LNCAP (cell line): ENCODE results near the gene PGAP1.

Experiments
- TF ChIP-seq, protein P1 (sequence below): fragments of 450-650 bp; IDR thresholded peaks from 2 replicates; pipeline ENCODE4 v1.5.1; 2017; ENCODE audit warnings: mild to moderate bottlenecking

The PGAP1 gene

DNA sequence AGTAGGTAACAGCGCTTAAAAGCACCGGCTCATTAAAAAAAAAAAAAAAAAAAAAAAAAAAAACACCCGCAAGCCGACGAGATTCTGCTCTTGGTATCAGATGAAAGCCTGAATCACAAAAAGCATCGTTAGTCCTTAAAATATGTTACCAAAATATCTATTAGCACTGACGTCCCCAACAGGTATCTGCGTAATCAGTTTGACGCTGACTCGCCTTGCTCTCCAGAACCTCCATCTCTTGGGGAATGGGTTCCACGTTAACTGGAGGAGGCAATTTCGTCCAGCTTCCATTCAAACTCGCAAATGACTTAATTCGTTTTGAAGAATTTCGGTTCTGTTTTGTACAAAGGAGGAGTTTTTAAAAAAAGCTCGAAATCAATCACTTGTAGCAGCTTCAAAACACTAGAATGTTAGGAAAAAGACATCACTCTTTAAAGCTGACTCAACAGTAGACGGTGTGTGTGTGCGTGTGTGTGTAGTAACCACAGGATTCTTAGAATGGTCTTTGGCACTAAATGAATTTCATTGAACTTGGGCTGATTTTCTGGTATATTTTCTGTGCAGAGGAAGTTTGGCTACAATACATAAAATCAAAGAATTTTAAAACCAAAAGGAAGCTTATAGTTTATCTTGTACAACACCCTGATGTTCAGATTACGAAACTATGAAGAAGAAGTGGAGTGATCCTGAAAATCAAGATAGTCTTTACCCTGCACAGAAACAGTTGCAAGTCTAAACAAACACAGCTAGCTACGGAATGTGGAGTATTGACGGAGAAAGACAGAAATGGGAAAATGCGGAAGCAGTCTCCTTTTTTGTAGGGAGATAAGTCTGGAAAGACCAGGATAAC lies 1.1 kb upstream of the PGAP1 start:
- TF ChIP-seq, protein P1, sequence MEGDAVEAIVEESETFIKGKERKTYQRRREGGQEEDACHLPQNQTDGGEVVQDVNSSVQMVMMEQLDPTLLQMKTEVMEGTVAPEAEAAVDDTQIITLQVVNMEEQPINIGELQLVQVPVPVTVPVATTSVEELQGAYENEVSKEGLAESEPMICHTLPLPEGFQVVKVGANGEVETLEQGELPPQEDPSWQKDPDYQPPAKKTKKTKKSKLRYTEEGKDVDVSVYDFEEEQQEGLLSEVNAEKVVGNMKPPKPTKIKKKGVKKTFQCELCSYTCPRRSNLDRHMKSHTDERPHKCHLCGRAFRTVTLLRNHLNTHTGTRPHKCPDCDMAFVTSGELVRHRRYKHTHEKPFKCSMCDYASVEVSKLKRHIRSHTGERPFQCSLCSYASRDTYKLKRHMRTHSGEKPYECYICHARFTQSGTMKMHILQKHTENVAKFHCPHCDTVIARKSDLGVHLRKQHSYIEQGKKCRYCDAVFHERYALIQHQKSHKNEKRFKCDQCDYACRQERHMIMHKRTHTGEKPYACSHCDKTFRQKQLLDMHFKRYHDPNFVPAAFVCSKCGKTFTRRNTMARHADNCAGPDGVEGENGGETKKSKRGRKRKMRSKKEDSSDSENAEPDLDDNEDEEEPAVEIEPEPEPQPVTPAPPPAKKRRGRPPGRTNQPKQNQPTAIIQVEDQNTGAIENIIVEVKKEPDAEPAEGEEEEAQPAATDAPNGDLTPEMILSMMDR: no peak

DNA sequence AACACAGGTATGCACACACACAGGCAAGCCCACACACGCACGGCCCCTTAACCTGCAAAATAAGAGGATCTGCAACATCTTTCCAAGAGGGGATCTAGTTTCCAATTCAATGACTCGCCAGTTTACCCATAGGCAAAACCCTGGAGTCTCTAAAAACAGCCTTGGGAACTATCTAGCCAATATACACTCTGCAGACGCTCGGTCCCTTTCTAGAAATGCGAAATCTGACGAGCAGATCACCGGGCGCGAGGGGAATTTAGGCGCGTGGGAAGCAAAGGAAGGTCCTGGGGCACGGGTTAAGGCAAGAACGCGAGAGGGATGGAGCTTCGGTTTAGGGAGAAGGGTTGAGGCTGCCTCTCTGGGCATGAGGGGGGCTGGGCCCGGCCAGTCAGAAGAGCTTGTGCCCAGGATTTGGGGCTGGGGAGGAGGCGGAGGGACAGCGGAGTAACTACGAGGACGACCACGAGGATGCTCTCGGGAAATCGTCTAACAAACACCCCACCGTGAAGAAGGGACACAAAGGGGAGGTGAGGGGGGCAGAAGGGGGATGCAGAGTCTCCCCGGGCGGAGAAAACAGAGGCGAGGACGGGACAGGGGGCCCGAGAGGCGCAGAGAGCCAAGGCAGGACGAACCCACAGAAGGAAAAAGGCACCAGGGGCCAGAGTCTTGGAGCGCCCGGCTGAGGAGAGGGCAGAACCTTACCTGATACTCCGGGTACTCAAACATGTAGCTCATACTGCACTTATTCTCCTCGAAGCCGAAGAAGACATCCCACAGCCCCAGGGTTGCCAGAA lies 542 bp downstream of the PGAP1 start:
- TF ChIP-seq, protein P1: no peak

DNA sequence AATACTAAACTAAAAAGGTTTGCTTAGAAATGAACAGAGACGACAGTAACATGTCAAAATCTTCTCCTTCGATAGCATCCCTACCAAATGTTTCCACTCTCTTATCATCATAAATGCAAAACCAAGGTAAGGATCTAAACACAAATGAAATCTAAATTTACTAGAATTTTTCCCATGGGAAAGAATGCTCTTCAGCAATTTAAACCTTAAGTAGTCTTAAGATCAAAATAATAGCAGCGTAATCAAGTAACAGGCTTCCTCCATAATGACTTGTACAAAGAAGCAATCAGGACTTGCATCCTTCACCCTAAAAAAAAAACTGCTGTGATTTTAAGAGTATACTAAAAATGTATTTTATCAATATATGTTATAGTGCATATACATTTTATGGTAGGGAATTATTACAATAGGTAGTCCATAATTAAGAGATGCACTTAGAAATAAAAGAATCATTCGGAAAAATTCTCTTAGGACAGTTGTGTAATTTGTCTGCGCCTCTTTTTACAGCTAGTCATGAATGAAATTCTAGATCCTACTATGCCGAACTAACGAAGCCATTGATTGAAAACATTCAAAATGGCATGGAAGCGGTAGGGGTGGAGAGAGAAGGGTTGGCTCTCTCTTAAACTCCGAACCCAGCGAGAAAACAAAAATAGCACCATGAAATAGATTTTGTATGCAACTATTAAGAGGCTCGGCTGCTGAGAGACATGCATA lies 1.3 kb downstream of the PGAP1 start:
- TF ChIP-seq, protein P1: no peak

DNA sequence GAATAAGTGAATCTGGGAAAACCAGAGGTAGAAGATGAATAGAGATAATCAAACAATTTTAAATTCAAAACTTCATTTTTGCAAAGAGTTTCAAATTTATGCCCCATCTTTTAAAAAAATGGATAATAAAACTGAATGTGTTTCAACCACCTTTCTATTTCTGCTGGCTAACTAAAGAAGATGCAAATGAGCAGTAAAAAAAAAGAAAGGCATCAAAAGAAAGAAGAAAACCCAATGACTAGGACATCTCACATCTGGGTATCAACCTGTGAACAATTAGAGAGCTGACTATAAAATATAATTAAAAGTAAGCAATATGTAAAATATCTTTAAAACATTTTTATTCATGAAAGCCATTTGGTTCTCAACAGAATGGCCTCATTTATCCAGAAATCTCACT lies 2.5 kb downstream of the PGAP1 start:
- TF ChIP-seq, protein P1: no peak

DNA sequence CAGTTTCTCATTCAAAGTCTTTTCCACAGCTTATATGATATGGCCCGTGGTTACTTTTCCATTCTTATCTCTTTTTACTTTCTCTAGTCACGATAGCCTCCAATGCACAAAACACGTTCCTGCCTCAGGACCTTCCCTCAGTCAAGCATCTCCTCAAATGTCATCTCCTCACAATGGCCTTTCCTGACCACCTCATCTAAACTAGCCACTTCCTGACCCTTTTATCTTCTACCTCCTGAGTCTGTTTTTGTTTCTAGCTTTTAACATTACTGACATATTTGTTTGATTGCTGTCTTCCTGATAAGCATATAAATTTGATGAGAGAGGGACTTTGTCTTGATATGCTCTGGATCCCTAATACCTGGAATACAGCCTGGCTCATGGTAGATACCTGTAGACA lies 7.6 kb downstream of the PGAP1 start:
- TF ChIP-seq, protein P1: no peak

DNA sequence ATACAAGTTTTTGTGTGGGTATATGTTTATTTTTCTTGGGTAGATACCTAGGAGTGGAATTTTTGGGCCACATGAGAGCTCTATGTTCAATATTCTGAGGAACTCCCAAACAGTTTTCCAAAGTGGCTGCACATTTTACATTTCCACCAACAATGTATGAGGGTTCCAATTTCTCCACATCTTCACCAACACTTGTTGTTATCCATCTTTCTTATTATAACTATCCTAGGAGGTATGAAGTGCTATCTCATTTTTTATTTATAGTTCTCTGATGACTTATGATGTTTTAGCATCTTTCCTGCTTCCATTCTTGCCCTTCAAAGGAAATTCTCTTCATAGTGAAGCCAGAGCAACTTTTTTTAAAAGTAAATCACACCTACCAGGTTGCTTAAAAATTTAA lies 8.7 kb downstream of the PGAP1 start:
- TF ChIP-seq, protein P1: no peak

DNA sequence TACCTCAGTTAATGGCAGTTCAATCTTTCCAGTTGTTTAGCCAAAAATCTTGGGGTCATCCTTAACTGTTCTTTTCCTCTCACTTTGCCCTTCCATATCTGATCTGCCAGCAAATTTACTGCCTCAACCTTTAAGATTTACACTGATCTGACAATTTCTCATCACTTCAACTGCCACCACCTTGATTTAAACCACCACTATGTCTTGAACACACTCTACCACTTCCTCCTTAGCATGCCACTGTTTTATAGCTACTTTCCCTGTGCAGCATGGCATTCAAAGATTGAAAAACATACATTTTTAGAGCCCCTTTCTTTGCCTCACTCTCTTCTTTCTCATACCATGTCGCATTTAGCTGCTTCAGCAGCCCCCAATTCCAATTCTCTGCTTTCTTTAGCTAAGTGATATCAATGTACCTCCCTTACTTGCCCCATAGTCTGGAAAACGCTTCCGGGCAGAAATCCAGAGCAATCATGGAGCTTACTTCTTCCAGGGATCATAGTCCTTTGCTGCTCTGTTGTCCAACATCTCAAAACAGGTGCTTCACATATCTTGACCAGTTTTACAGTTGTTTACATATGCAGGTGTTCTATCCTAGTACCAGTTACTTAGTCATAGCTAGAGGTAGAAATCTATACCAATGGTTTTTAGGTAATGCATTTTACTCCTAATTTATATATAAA lies 10.9 kb downstream of the PGAP1 start:
- TF ChIP-seq, protein P1: no peak
